ENCODE data around the gene INAFM2.

INAFM2 gene

GRCh38 chr15:40286794-40287193, 36.7 kb upstream of the INAFM2 start:
- no peak for DNase-seq (ENCODE audit: extremely low spot score)
- CTCF ChIA-PET, result interaction anchor here (2.1 to 2.4 kb wide), 2 partner anchors 12 to 23 kb away, joined by 6 to 9 read pairs; no protein-coding TSS in a partner anchor
- POLR2A ChIA-PET, result no interaction called here
- TF ChIP-seq LEF1 (IDR thresholded peaks at IDR 0.05; ENCODE audit: borderline replicate concordance), result no peak
- TF ChIP-seq L3MBTL2 (conservative IDR thresholded peaks at IDR 0.05), result no peak
- TF ChIP-seq ARNT (IDR thresholded peaks at IDR 0.05), result no peak
- TF ChIP-seq TARDBP (IDR thresholded peaks at IDR 0.05), result no peak
- TF ChIP-seq CTBP1 (IDR thresholded peaks at IDR 0.05; ENCODE audit: borderline replicate concordance), result no peak
- no peak for TF ChIP-seq SUZ12 (IDR thresholded peaks at IDR 0.05)
- no peak for TF ChIP-seq FOXM1 (IDR thresholded peaks at IDR 0.05; ENCODE audit: borderline replicate concordance)
- TF ChIP-seq PKNOX1 (IDR thresholded peaks at IDR 0.05), result no peak

- CTCF ChIA-PET, result interaction anchor here (0.7 kb wide), 1 partner anchor 362 kb away, joined by 3 read pairs; no protein-coding TSS in a partner anchor
- no peak for DNase-seq (ENCODE audit: extremely low spot score)
- POLR2A ChIA-PET, result no interaction called here
- TF ChIP-seq ARNT (IDR thresholded peaks at IDR 0.05) (no peak), ZNF384 (IDR thresholded peaks at IDR 0.05) (no peak), PKNOX1 (IDR thresholded peaks at IDR 0.05) (no peak), TARDBP (IDR thresholded peaks at IDR 0.05) (no peak), NFRKB (IDR thresholded peaks at IDR 0.05) (no peak), BHLHE40 (IDR thresholded peaks at IDR 0.05; ENCODE audit: borderline replicate concordance) (no peak), L3MBTL2 (conservative IDR thresholded peaks at IDR 0.05) (no peak), HDGF (IDR thresholded peaks at IDR 0.05; ENCODE audit: borderline replicate concordance) (no peak), FOXM1 (IDR thresholded peaks at IDR 0.05; ENCODE audit: borderline replicate concordance) (no peak), FOXK2 (IDR thresholded peaks at IDR 0.05) (no peak), LEF1 (IDR thresholded peaks at IDR 0.05; ENCODE audit: borderline replicate concordance) (no peak)
Measured at GRCh38 chr15:40287505-40287904, 36.0 kb upstream of the INAFM2 start.

GRCh38 chr15:40287968-40288367, 35.5 kb upstream of the INAFM2 start:
- DNase-seq (ENCODE audit: extremely low spot score), result peak; percentile 17
- ChIA-PET CTCF (interaction anchor here (0.7 to 1.8 kb wide), 3 partner anchors 9 to 362 kb away, joined by 3 to 8 read pairs (median 6); no protein-coding TSS in a partner anchor), POLR2A (no interaction called here)
- TF ChIP-seq SUZ12 (IDR thresholded peaks at IDR 0.05) (no peak), BHLHE40 (IDR thresholded peaks at IDR 0.05; ENCODE audit: borderline replicate concordance) (no peak), FOXA1 (IDR thresholded peaks at IDR 0.05) (no peak), PKNOX1 (IDR thresholded peaks at IDR 0.05) (no peak), CTBP1 (IDR thresholded peaks at IDR 0.05; ENCODE audit: borderline replicate concordance) (no peak), FOXK2 (IDR thresholded peaks at IDR 0.05) (no peak), TARDBP (IDR thresholded peaks at IDR 0.05) (no peak), NFRKB (IDR thresholded peaks at IDR 0.05) (no peak)

GRCh38 chr15:40289140-40289775, 34.2 kb upstream of the INAFM2 start:
- ChIA-PET CTCF (interaction anchor here (0.8 to 2.2 kb wide), 4 partner anchors 9 to 21 kb away, joined by 4 to 8 read pairs (median 6); no protein-coding TSS in a partner anchor), POLR2A (interaction anchor here (1.1 kb wide), 1 partner anchor 9 kb away, joined by 3 read pairs; no protein-coding TSS in a partner anchor)

GRCh38 chr15:40290545-40290917, 33.0 kb upstream of the INAFM2 start:
- TF ChIP-seq LEF1 (IDR thresholded peaks at IDR 0.05; ENCODE audit: borderline replicate concordance) (no peak), SUZ12 (IDR thresholded peaks at IDR 0.05) (no peak), FOXK2 (IDR thresholded peaks at IDR 0.05) (no peak), BHLHE40 (IDR thresholded peaks at IDR 0.05; ENCODE audit: borderline replicate concordance) (no peak), ARNT (IDR thresholded peaks at IDR 0.05) (no peak)
- ChIA-PET CTCF (interaction anchor here (0.7 to 2.2 kb wide), 4 partner anchors 10 to 130 kb away, joined by 3 to 12 read pairs (median 6); no protein-coding TSS in a partner anchor), POLR2A (no interaction called here)
- no peak for DNase-seq (ENCODE audit: extremely low spot score)

More at GRCh38 chr15:40289140-40289775, 34.2 kb upstream of the INAFM2 start:
- TF ChIP-seq TARDBP (IDR thresholded peaks at IDR 0.05) (no peak), SP1 (IDR thresholded peaks at IDR 0.05) (no peak), SUZ12 (IDR thresholded peaks at IDR 0.05) (no peak), L3MBTL2 (conservative IDR thresholded peaks at IDR 0.05) (no peak), BHLHE40 (IDR thresholded peaks at IDR 0.05; ENCODE audit: borderline replicate concordance) (no peak), ZNF384 (IDR thresholded peaks at IDR 0.05) (no peak), FOXA1 (IDR thresholded peaks at IDR 0.05) (no peak), NFRKB (IDR thresholded peaks at IDR 0.05) (no peak), FOXM1 (IDR thresholded peaks at IDR 0.05; ENCODE audit: borderline replicate concordance) (no peak), HDGF (IDR thresholded peaks at IDR 0.05; ENCODE audit: borderline replicate concordance) (no peak), FOXK2 (IDR thresholded peaks at IDR 0.05) (no peak), ARNT (IDR thresholded peaks at IDR 0.05) (no peak), CTBP1 (IDR thresholded peaks at IDR 0.05; ENCODE audit: borderline replicate concordance) (no peak), PKNOX1 (IDR thresholded peaks at IDR 0.05) (no peak), ELF4 (IDR thresholded peaks at IDR 0.05) (no peak)
- no peak for DNase-seq (ENCODE audit: extremely low spot score)

All from HEK293T (cell line).